Urinary bladder (tissue), 4 donors: Measurements from ENCODE around the gene COL1A1. TPM values are rescaled to one million over a fixed set of nuclear protein-coding genes. Genes with fewer than 3 reads are reported as not detected.
A peak's percentile ranks its signal among the peaks of the same experiment; 100 is the strongest.

Source experiments
- DNase-seq: peaks from one replicate; pipeline ENCODE4 v3.0.0-alpha.2; 2015; ENCODE audit errors: extremely low spot score
- H3K27ac ChIP-seq: one replicate; pipeline ENCODE4 v1.5.1; 2013; ENCODE audit warnings: low read depth, mild to moderate bottlenecking, moderate library complexity
- H3K36me3 ChIP-seq: one replicate; pipeline ENCODE4 v1.6.1; 2013; ENCODE audit warnings: mild to moderate bottlenecking, moderate library complexity; ENCODE audit not compliant: insufficient read depth
- H3K4me1 ChIP-seq: one replicate; pipeline ENCODE4 v1.6.1; 2013; ENCODE audit warnings: mild to moderate bottlenecking, moderate library complexity; ENCODE audit not compliant: insufficient read depth
- H3K4me3 ChIP-seq: one replicate; pipeline ENCODE4 v1.5.1; 2013; ENCODE audit warnings: low read depth, low read length
- WGBS: extraction: QIAGEN DNeasy Blood & Tissue Kit; methylation state at CpG from one replicate; pipeline ENCODE4 v1.1.7; 2013; 5-methylcytosine and 5-hydroxymethylcytosine counted together
- polyA plus RNA-seq: library from polyadenylated mRNA; stranded (reverse); fragments of 200-250 nt; gene quantifications from one replicate; pipeline ENCODE4 v1.2.3, GENCODE V29; 2013
- total RNA-seq: library from RNA; depleted of rRNA; stranded (reverse); fragments of >200 nt; gene quantifications from one replicate; pipeline ENCODE4 v1.2.3, GENCODE V29; 2014
- donor health status: healthy with polysubstance abuse.
- donor health status: healthy.

Gene COL1A1
- total and polyA plus RNA-seq, 2 donors = 802 to 5,262 TPM

DNA sequence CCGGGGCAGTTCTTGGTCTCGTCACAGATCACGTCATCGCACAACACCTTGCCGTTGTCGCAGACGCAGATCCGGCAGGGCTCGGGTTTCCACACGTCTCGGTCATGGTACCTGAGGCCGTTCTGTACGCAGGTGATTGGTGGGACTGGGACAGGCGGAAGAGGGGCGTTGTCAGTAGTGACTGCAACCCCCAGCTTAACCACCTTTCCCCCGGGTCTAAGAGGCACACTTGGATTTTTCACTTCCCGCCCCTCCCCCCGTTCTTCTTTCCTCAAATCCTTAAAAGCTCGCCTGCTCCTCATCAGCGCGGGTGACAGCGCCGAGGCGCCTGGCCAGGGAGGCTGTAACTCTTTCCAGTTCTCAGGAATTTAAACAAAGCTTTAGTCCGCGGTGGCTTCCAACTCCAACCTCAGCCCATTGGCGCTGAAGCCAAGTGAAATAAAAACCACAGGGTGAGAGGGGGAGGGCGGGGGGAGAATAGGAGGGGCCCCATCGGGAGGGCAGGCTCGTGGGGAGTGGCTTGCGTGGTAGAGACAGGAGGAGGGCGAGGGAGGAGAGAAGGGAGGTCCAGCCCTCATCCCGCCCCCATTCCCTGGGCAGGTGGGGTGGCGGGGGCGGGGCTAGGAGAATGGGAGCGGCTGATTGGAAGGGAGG is 1.5 kb downstream of the COL1A1 start:
- no peaks in the 10 kb centered on the region for H3K4me1 ChIP-seq
- peaks cover 2% of the 10 kb centered on the region for H3K36me3 ChIP-seq
- peak; percentile 93 for DNase-seq
- peak overlapping the region; percentile 90 for H3K27ac ChIP-seq
- peak overlapping the region; percentile 47 for H3K4me3 ChIP-seq
- WGBS = under 1% methylated on average over 36 of the region's 36 CpGs

- DNase-seq = no peak
- H3K4me1 ChIP-seq = no peaks in the 10 kb centered on the region
Measured at GRCh38 chr17:50199211-50199802, 2.1 kb downstream of the COL1A1 start.

GRCh38 chr17:50198026-50198669 is 3.3 kb downstream of the COL1A1 start:
- 17% methylated on average over 7 of the region's 7 CpGs for WGBS
- peak overlapping the region; percentile 43 for H3K27ac ChIP-seq
- no peak overlapping the region for H3K4me3 ChIP-seq
- no peaks in the 10 kb centered on the region for H3K4me1 ChIP-seq
- peaks cover 2% of the 10 kb centered on the region for H3K36me3 ChIP-seq
- no peak for DNase-seq

More at GRCh38 chr17:50199211-50199802, 2.1 kb downstream of the COL1A1 start:
- H3K27ac ChIP-seq = peak overlapping the region; percentile 90
- H3K4me3 ChIP-seq = peak overlapping the region; percentile 47
- peaks cover 2% of the 10 kb centered on the region for H3K36me3 ChIP-seq
- 12% methylated on average over 41 of the region's 41 CpGs for WGBS

DNA sequence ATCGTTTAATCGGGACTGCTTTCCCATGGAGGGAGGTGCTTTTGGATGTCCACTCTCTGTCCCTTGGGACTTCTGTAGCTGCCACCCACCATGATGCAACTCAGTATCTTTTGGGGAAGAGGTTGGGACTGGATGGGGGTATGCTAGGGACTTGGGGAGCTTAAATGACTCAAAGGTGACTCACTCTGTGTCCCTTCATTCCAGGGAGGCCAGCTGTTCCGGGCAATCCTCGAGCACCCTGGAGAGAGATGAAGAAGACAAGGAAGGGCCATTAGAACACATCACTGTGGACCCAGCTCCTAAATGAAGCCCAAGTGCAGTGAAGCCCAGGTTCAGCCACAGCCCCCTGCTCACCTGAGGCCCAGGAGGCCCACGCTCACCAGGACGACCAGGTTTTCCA is 4.6 kb downstream of the COL1A1 start:
- Histone ChIP-seq H3K36me3 (peaks cover 2% of the 10 kb centered on the region), H3K4me1 (no peaks in the 10 kb centered on the region), H3K27ac (peak overlapping the region; percentile 55), H3K4me3 (no peak overlapping the region)
- 41% methylated on average over 6 of the region's 6 CpGs for WGBS
- no peak for DNase-seq

GRCh38 chr17:50196036-50196435 is 5.4 kb downstream of the COL1A1 start:
- H3K4me3 ChIP-seq = no peak overlapping the region
- H3K4me1 ChIP-seq = no peaks in the 10 kb centered on the region
- H3K27ac ChIP-seq = peak overlapping the region; percentile 55
- peaks cover 2% of the 10 kb centered on the region for H3K36me3 ChIP-seq
- WGBS = 44% methylated on average over 5 of the region's 5 CpGs
- no peak for DNase-seq

- Histone ChIP-seq H3K36me3 (peaks cover 2% of the 10 kb centered on the region), H3K4me3 (no peak overlapping the region), H3K27ac (peak overlapping the region; percentile 61), H3K4me1 (no peaks in the 10 kb centered on the region)
- 46% methylated on average over 17 of the region's 17 CpGs for WGBS
- no peak for DNase-seq
Measured at GRCh38 chr17:50194934-50195865, 6.2 kb downstream of the COL1A1 start.

DNA sequence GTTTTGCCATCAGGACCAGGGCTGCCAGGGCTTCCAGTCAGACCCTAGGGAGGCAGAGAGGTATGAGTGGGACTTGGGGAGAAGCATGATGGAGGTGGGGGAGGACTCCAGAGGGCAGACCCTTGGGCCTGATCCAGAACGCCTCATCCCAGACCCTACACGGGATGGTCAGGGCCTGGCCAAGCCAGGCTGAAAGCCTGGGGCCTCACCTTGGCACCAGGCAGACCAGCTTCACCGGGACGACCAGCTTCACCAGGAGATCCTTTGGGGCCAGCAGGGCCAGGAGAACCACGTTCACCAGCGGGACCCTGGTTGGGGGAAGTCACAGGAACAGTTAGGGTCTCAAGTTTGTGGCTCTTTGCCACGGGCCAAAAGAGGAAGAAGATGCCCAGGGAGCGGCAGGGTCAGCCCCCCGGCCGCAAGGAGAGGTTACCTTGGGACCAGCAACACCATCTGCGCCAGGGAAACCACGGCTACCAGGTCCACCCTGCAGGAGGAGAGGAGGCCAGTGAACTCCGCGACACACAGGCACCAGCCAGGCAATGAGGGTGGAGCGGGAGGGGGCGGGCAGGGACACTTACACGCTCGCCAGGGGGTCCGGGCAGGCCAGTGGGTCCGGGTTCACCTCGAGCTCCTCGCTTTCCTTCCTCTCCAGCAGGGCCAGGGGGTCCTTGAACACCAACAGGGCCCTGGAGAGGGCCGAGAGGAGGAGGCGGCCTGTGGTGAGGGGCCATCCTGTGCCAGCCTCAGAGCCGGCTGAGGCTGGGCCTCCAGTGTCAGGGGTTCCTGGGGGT is 7.1 kb downstream of the COL1A1 start:
- Histone ChIP-seq H3K4me3 (no peak overlapping the region), H3K27ac (peak overlapping the region; percentile 70), H3K4me1 (no peaks in the 10 kb centered on the region), H3K36me3 (peaks cover 2% of the 10 kb centered on the region)
- DNase-seq = no peak
- 48% methylated on average over 25 of the region's 25 CpGs for WGBS

DNA sequence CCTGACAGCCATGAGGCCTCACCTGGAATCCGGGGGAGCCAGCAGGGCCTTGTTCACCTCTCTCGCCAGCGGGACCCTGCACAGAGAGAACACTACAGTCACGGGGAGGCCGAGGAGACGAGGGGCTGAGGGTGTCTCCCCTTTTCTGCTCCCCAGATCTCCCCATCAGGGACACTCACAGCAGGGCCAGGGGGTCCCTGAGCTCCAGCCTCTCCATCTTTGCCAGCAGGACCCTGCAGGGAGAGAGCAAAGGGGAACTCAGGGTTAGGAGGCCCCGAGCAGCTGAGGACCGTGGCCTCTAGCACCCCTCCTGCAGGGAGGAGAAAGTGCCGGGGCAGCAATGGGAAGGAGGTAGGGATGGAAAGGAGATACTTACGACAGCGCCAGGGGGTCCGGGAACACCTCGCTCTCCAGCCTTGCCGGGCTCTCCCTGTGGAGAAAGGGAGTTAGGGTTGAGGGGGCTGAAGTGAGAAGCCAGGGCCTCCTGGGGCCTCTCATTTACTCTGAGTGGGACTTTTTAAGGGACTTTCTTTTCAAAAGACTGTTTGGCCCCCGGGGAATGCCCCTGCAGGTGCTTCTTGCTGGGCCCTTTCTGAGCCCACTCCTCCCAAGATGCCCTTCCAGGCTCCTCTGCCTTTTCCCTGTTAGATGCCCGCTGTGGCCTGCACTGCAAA is 8.7 kb downstream of the COL1A1 start:
- no peak overlapping the region for H3K4me3 ChIP-seq
- H3K36me3 ChIP-seq = peaks cover under 1% of the 10 kb centered on the region
- peak overlapping the region; percentile 26 for H3K27ac ChIP-seq
- H3K4me1 ChIP-seq = no peaks in the 10 kb centered on the region
- 53% methylated on average over 16 of the region's 16 CpGs for WGBS
- DNase-seq = no peak

DNA sequence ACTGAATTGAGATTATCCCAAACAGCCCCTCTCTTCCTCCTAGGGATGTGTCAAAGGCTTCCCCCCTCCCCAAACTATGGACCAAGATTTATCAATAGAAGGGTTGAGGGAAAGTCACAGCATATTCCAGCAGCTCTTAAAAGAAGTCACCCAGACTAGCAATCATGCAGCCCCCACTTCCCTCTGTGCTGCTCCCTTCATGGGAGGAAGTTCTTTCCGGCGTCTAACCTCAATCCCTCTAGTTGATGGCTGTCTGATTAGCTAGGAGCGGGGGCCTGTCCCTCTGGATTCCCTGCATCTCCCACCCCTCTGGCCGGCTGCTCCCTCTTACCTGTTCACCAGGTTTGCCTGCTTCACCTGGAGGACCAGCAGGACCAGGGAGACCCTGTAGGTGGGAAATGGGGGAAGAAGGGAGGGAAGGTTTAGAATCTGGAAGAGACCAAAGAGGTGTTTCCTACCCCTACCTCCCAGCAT is 9.2 kb downstream of the COL1A1 start:
- DNase-seq = no peak
- 46% methylated on average over 4 of the region's 4 CpGs for WGBS
- Histone ChIP-seq H3K36me3 (no peaks in the 10 kb centered on the region), H3K4me3 (no peak overlapping the region), H3K27ac (peak overlapping the region; percentile 26), H3K4me1 (no peaks in the 10 kb centered on the region)

DNA sequence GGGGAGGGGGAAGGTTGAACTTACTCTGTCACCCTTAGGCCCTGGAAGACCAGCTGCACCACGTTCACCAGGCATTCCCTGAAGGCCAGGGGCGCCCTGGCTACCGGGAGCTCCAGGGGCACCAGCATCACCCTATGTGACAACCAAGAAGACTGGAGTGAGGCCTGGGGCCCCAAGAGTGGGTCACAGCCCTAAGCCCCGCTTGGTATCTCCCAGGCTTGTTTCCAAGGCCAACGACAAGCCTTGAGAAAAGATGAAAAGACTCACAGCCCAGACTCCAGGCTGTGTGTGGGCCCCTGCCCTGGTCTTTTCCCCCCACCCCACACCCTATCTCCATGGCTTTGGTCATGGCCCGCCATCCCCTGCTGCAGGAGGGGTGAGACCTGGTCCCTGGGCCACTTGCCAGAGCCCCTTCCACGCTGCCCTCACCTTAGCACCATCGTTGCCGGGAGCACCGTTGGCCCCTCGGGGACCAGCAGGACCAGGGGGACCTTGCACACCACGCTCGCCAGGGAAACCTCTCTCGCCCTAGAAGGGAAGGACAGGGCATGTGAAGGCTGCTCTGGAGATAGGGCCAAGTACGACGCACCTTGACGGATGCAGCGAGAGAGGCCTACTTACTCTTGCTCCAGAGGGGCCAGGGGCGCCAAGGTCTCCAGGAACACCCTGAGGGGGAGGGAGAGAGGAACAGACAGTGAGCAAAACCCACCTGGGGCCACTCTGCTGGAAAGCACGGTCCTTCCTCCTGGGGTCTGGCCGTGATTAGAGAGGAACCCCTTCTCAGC is 9.9 kb downstream of the COL1A1 start:
- 43% methylated on average over 21 of the region's 21 CpGs for WGBS
- DNase-seq = no peak
- peak overlapping the region; percentile 66 for H3K27ac ChIP-seq
- no peak overlapping the region for H3K4me3 ChIP-seq
- no peaks in the 10 kb centered on the region for H3K4me1 ChIP-seq
- H3K36me3 ChIP-seq = no peaks in the 10 kb centered on the region

GRCh38 chr17:50190603-50191358 is 10.7 kb downstream of the COL1A1 start:
- Histone ChIP-seq H3K4me1 (no peaks in the 10 kb centered on the region), H3K27ac (peak overlapping the region; percentile 66), H3K4me3 (no peak overlapping the region), H3K36me3 (no peaks in the 10 kb centered on the region)
- WGBS = 52% methylated on average over 8 of the region's 8 CpGs
- DNase-seq = no peak
